HEK293T (cell line): ENCODE data around the gene GARIN3.

Experiments
- CTCF ChIA-PET: fragments of 350-600 bp; formaldehyde crosslinking; extraction: SDS; loops from one replicate; lab custom pipeline; 2021; ENCODE audit warnings: antibody characterized with exemption, inconsistent platforms; lab: Yijun Ruan, JAX
- POLR2A ChIA-PET: fragments of 350-600 bp; formaldehyde crosslinking; extraction: SDS; loops from one replicate; lab custom pipeline; 2020; ENCODE audit warnings: antibody characterized with exemption, inconsistent platforms; lab: Yijun Ruan, JAX
- DNase-seq: peaks from one replicate; pipeline ENCODE4 v3.0.0; 2012; ENCODE audit warnings: mixed read lengths; ENCODE audit errors: extremely low spot score
- ARNT ChIP-seq: fragments of 450-650 bp; IDR thresholded peaks from 2 replicates; pipeline ENCODE4 v1.6.1; 2017; ENCODE audit warnings: mild to moderate bottlenecking
- BHLHE40 ChIP-seq: fragments of 450-650 bp; IDR thresholded peaks from 2 replicates; pipeline ENCODE4 v1.6.1; 2016; ENCODE audit warnings: mild to moderate bottlenecking, moderate library complexity, borderline replicate concordance
- CTBP1 ChIP-seq: fragments of 450-650 bp; IDR thresholded peaks from 2 replicates; pipeline ENCODE4 v1.6.1; 2016; ENCODE audit warnings: borderline replicate concordance
- ELF4 ChIP-seq: fragments of 450-650 bp; IDR thresholded peaks from 2 replicates; pipeline ENCODE4 v1.6.1; 2017; ENCODE audit warnings: antibody characterized with exemption
- FOXA1 ChIP-seq: fragments of 450-650 bp; IDR thresholded peaks from 2 replicates; pipeline ENCODE4 v1.6.1; 2016; ENCODE audit warnings: mild to moderate bottlenecking
- FOXK2 ChIP-seq: fragments of 450-650 bp; IDR thresholded peaks from 2 replicates; pipeline ENCODE4 v1.6.1; 2016; ENCODE audit warnings: mild to moderate bottlenecking
- FOXM1 ChIP-seq: fragments of 450-650 bp; IDR thresholded peaks from 2 replicates; pipeline ENCODE4 v1.6.1; 2017; ENCODE audit warnings: mild to moderate bottlenecking, borderline replicate concordance
- HDGF ChIP-seq: fragments of 450-650 bp; IDR thresholded peaks from 2 replicates; pipeline ENCODE4 v1.6.1; 2017; ENCODE audit warnings: antibody characterized with exemption, borderline replicate concordance
- L3MBTL2 ChIP-seq: fragments of 450-650 bp; conservative IDR thresholded peaks from 2 replicates; pipeline ENCODE4 v1.6.1; 2016; ENCODE audit warnings: mild to moderate bottlenecking
- LEF1 ChIP-seq: fragments of 450-650 bp; IDR thresholded peaks from 2 replicates; pipeline ENCODE4 v1.6.1; 2017; ENCODE audit warnings: mild to moderate bottlenecking, borderline replicate concordance
- NFRKB ChIP-seq: fragments of 450-650 bp; IDR thresholded peaks from 2 replicates; pipeline ENCODE4 v1.6.1; 2016; ENCODE audit warnings: mild to moderate bottlenecking, moderate library complexity
- SP1 ChIP-seq: fragments of 450-650 bp; IDR thresholded peaks from 2 replicates; pipeline ENCODE4 v1.6.1; 2017
- SUZ12 ChIP-seq: fragments of 450-650 bp; IDR thresholded peaks from 2 replicates; pipeline ENCODE4 v1.6.1; 2016; ENCODE audit warnings: mild to moderate bottlenecking
- TARDBP ChIP-seq: fragments of 450-650 bp; IDR thresholded peaks from 2 replicates; pipeline ENCODE4 v1.6.1; 2016
- ZNF384 ChIP-seq: fragments of 450-650 bp; IDR thresholded peaks from 2 replicates; pipeline ENCODE4 v1.6.1; 2016
- TF ChIP-seq, protein P1 (sequence below): fragments of 450-650 bp; IDR thresholded peaks from 2 replicates; pipeline ENCODE4 v1.6.1; 2016

Gene GARIN3

DNA sequence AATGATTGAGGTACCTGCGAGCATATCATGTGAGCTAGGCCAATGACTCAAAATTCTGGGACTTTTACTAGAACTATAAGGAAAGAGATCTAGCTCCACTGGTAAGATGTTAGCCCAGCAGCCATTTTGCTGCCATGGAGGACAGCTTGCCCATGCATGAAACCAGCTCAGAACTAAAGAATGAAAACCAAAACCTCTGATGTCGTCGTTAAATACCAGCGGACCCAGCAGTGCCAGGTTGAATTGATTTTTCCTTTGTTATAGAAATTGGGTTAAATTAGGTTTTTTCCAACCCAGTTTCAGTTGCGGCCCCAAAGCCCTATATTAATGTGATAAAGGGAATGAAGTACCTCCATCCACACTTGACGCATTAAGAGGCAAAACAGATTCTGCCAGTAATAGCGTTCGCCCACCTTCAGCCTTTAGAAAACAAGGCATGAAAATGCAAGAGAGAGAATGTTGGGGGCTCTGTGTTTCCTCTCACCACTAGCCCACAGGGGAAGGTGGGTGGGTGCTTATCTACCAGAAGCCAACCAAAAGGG lies 9.1 kb upstream of the GARIN3 start:
- TF ChIP-seq SUZ12, result no peak
- TF ChIP-seq, protein P1, sequence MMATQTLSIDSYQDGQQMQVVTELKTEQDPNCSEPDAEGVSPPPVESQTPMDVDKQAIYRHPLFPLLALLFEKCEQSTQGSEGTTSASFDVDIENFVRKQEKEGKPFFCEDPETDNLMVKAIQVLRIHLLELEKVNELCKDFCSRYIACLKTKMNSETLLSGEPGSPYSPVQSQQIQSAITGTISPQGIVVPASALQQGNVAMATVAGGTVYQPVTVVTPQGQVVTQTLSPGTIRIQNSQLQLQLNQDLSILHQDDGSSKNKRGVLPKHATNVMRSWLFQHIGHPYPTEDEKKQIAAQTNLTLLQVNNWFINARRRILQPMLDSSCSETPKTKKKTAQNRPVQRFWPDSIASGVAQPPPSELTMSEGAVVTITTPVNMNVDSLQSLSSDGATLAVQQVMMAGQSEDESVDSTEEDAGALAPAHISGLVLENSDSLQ, result no peak
- TF ChIP-seq ARNT, result no peak
- no peak for TF ChIP-seq CTBP1
- TF ChIP-seq LEF1, result no peak
- no peak for TF ChIP-seq TARDBP
- no peak for TF ChIP-seq L3MBTL2
- no peak for TF ChIP-seq FOXM1
- TF ChIP-seq ZNF384, result no peak
- TF ChIP-seq FOXA1, result no peak
- TF ChIP-seq BHLHE40, result no peak
- no peak for TF ChIP-seq ELF4
- TF ChIP-seq HDGF, result no peak
- no peak for TF ChIP-seq NFRKB
- no peak for TF ChIP-seq SP1
- ChIA-PET CTCF (no interaction called here), POLR2A (no interaction called here)
- no peak for DNase-seq

DNA sequence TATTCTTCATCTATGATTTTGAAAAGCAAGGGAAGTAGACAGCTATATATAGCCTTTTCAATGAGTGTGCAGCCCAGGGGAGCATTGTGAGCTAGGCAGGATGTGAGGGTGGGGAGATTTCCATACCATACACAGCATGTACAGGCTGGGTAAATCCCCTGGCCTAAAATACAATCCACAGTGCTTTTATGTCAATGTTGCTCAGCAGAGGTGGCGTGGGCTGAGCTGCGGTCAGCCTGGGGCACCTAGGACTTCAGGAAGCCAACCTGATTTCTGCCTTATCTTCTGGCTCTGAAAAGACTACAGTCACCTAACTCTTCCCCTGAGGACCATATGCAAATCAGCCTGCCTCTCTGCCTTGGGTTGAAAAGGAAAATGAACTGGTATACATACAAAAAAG lies 6.3 kb upstream of the GARIN3 start:
- ChIA-PET CTCF (no interaction called here), POLR2A (interaction anchor here (1.5 kb wide), 1 partner anchor 30 kb away, joined by 5 read pairs; the partner anchor contains the start of gene MED7)
- no peak for DNase-seq
- no peak for TF ChIP-seq FOXA1
- no peak for TF ChIP-seq CTBP1
- no peak for TF ChIP-seq BHLHE40

DNA sequence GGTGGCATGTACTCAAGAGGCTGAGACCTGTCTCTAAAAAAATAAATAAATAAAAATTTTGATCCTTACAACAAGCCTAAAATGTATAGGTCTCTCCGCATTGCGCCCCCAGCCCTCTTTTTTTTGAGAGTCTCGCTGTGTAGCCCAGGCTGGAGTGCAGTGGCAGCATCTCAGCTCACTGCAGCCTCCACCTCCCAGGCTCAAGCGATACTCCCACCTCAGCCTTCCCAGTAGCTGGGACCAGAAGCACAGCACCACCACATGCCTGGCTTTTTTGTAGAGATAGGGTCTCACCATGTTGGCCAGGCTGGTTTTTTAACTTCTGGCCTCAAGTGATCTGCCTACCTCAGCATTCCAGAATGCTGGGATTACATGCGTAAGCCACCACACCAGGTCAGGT lies 2.2 kb upstream of the GARIN3 start:
- POLR2A ChIA-PET, result interaction anchor here (1.3 kb wide), 1 partner anchor 26 kb away, joined by 5 read pairs; the partner anchor contains the start of gene MED7
- no peak for DNase-seq
- TF ChIP-seq HDGF (no peak), LEF1 (no peak), SP1 (no peak), ZNF384 (no peak), FOXA1 (no peak), CTBP1 (no peak), L3MBTL2 (no peak), ARNT (no peak), TARDBP (no peak), FOXM1 (no peak), FOXK2 (no peak), ELF4 (no peak), NFRKB (no peak), SUZ12 (no peak), BHLHE40 (no peak)
- TF ChIP-seq, protein P1, result no peak
- CTCF ChIA-PET, result no interaction called here

DNA sequence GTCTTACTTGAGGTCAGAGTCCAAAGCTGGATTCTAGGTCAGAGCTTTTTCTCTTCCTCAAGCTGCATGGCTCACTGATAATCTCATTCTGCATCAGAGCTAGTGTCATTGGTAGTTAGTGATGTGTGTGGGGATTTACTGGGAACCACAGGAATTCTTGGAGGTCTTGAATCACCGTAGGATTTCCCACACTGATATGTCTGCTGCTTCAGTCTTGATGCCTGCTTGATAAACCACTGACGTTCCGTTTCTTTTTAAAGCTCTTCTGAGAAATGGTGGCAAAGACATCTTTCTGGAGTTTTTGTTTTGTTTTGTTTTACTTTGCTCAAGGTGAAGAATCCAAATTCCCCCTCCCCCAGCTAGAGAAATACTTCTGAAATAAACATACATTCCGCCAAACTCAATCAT lies 1.2 kb upstream of the GARIN3 start:
- ChIA-PET POLR2A (interaction anchor here (1.3 kb wide), 1 partner anchor 25 kb away, joined by 5 read pairs; the partner anchor contains the start of gene MED7), CTCF (no interaction called here)
- TF ChIP-seq ZNF384 (no peak), ARNT (no peak), SP1 (no peak), CTBP1 (no peak), NFRKB (no peak), HDGF (no peak), L3MBTL2 (no peak), FOXA1 (no peak), LEF1 (no peak)
- no peak for DNase-seq

DNA sequence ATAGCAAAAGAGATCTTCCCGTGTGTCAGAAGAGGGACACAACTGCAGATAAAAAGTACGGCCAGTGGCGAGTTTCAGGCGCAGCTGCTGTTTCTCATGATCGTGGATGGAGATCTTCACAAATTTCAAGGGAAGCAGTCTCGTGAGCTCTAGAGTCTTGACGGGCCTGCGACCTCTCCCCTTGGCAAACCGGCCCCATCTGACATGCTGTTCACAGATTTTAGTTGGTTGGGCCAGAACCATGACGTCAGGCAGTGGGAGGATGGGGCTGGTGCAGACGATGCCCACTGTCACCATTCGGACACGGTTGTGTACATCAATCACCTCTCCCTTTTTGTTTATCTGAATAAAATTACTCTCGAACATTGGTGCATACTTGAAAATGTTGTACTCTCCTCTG lies 396 bp downstream of the GARIN3 start:
- CTCF ChIA-PET, result no interaction called here
- no peak for TF ChIP-seq LEF1
- TF ChIP-seq ZNF384, result no peak
- DNase-seq, result no peak
- POLR2A ChIA-PET, result interaction anchor here (1.2 kb wide), 1 partner anchor 23 kb away, joined by 4 read pairs; the partner anchor contains the start of gene MED7

DNA sequence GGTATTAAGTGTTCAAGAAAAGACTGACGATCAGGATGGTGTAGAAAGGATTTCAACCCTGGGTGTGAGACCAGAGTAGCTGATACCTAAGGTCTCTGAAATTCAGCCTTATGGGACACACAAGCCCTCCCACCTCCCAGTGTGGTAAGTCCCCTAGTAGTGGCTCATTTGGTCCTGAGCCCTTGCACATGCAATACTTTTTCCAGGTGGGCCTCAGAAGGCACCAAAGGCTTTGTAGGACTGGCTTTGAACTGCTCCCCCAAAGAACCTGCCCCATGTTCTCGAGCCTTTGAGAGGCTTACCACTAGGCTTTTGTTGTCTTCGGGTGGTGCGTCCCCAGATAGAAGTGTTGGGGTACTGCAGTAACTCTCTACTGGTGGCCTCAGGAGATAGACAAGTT lies 803 bp downstream of the GARIN3 start:
- TF ChIP-seq HDGF (no peak), ZNF384 (no peak), NFRKB (no peak), SUZ12 (no peak), TARDBP (no peak), BHLHE40 (no peak), FOXA1 (no peak), FOXK2 (no peak)
- ChIA-PET CTCF (no interaction called here), POLR2A (interaction anchor here (1.2 kb wide), 1 partner anchor 23 kb away, joined by 4 read pairs; the partner anchor contains the start of gene MED7)
- no peak for DNase-seq

DNA sequence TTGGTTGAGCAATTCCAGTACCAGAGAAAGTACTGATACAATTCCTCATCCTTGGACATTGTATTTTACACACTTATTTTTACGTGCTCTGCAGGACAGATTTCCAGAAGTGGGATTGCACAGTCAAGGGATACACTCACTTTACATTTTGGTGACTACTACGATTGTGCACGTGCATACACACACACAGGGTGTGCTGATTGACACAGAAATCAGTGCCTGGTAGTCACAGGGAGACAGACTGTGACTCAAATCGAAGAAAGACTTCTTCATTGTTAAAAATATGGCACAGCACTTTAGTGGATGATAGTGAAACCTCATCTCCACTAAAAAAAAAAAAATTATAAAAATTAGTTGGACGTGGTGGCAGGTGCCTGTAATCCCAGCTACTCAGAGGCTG lies 1.5 kb downstream of the GARIN3 start:
- CTCF ChIA-PET, result no interaction called here
- POLR2A ChIA-PET, result no interaction called here
- no peak for DNase-seq
- no peak for TF ChIP-seq NFRKB
- no peak for TF ChIP-seq CTBP1
- TF ChIP-seq SUZ12, result no peak
- TF ChIP-seq FOXM1, result no peak
- TF ChIP-seq FOXA1, result no peak
- TF ChIP-seq BHLHE40, result no peak
- no peak for TF ChIP-seq LEF1
- TF ChIP-seq ELF4, result no peak

DNA sequence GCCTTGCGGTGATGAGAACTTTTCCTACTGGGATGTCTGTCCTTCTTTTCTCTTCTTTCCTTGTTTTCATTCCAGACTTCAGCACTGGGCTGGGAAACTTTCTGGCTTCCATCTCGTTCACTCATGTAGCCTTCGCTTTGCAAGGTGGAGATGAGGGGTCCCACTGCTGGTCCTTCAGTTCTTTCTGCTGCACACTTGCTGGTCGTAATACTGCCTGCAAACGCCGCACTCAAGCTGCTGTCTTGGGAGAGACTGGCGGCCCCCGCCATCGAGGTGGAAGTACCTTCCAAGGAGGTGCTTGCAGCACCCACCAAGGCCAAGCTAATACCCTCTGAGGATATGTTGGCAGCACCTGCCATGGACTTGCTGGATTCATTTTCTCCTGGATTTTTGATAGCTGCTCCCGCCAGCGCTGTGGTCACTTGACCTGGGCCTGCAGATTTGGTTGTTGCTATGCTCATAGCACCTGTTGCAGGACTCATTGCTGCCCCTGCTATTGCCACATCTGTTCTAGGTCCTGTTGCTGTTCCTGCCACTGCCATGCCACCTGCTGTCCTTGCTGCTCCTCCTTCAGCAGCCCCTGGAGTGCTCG lies 3.0 kb downstream of the GARIN3 start:
- POLR2A ChIA-PET, result no interaction called here
- no peak for TF ChIP-seq HDGF
- TF ChIP-seq SUZ12, result no peak
- TF ChIP-seq BHLHE40, result no peak
- TF ChIP-seq, protein P1, result no peak
- no peak for TF ChIP-seq ZNF384
- no peak for TF ChIP-seq NFRKB
- TF ChIP-seq ARNT, result no peak
- no peak for TF ChIP-seq SP1
- no peak for TF ChIP-seq ELF4
- no peak for TF ChIP-seq CTBP1
- TF ChIP-seq FOXA1, result no peak
- TF ChIP-seq FOXK2, result no peak
- no peak for TF ChIP-seq LEF1
- no peak for TF ChIP-seq TARDBP
- TF ChIP-seq L3MBTL2, result no peak
- no peak for TF ChIP-seq FOXM1
- CTCF ChIA-PET, result interaction anchor here (0.9 kb wide), 1 partner anchor 14 kb away, joined by 3 read pairs; no protein-coding TSS in a partner anchor

More for the DNA sequence above, 3.0 kb downstream of the GARIN3 start:
- no peak for DNase-seq
